SKM-1 treated with dmso at 0.1 percent for 144 hours (cell line): ENCODE results near the gene ZNF853.
A peak's percentile ranks its signal among the peaks of the same experiment; 100 is the strongest.
"Not testable (repeated sequence)": the region's sequence is repeated elsewhere in the genome, so short reads cannot be mapped to it uniquely, and the experiment has no call there.

Experiments used
- DNase-seq: peaks from one replicate; lab custom pipeline; 2025; ENCODE audit not compliant: unreplicated experiment; lab: John Stamatoyannopoulos, UW

Gene ZNF853

DNA sequence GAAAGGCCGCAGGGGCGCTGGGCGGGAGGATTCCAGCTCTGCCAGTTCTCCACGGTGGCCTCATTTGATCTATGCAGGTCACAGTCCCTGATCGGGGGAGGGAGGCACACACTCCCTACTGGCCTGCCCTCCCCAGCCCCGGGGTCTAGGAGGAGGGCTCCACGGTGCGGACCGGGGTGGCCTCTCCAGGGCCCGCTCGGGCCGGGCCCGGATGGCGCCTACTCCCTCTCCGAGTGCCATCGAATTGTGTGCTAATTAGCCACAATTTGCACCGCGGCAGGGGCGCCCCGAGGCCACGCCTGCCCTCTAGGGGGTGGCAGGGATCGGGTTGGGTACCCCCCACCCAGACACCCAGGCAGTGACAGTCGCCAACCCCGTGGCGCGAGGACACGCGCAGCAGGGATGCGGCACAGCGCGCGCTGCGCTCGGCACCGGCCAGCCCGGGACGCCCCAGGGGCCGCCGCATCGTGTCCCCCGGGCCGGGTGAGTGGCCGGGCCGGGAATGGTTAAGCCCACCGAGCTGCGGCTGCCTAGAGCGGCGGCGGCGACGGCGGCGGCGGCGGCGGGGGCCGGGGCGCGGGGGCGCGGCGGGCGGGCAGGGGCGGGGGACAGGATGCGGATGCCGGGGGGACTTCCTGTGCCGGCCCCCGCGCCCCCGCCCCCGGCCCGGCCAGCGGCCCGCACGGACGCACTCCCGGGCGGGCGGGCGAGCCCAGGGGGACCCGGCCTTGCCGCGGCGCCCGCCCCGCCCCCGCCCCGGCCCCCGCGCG lies at the start of gene ZNF853:
Gene ZNF853, plus strand, starts transcription at position 658 of the 770 bp plus-strand sequence. CDS start 565 bp downstream, outside the sequence.
- no peak for DNase-seq

DNA sequence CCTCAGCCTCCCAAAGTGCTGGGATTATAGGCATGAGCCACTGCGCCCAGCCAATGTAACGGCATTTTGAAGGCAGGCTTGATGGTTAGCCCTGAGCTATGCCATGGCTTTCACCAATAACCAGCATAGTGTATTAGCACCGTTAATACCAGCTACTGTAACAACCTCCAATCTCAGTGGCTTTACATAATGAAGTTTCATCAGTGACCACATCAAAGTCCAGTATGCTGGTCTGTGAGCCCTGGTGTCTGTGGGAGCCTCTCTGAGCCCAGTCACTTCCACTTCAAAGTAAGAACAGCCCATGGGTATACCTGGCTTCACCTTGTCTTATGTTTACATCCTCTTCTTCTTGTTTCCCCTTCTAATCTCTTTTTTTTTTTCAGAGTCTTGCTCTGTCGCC lies 49.8 kb upstream of the ZNF853 start:
- no peak for DNase-seq

DNA sequence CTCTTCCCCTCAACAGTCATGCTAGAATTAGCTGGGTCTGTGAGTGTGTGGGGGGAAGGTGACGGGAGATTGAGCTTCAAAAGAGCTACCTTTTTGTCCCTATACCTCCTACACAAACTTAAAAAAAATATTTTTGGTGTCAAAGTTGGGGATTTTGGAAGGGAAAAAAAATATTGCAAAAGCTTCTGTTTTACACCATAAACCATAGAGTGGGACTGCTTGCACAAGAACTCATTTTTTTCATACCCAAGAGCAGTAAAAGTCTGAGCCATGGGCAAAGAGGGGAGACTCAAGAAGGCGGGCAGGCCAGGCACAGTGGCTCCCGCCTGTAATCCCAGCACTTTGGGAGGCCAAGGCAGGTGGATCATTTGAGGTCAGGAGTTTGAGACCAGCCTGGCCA lies 47.5 kb upstream of the ZNF853 start:
- no peak for DNase-seq

DNA sequence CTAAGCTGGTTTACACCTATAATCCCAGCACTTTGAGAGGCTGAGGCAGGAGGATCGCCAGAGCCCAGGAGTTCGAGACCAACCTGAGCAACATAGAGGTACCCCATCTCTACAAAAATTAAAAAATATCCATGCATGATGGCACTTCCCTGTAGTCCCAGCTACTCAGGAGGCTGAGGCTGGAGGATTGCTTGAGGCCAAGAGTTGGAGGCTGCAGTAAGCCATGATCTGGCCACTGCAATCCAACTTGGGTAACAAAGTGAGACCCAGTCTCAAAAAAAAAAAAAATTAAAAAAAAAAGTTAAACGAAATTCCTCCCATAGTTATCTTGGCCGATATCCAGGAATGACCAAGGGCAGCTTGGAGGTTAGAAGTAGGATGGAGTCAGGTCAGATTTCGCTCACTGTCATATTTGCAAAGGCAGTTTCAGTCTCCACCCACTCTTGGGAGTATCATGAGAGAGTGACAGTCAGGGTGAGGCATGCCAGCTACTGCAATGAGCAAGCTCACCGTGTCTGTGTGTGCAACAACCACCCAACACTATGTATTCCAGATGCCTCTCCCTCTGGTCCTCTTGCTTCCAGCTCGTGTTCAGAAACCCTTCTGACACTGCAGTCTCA lies 44.1 kb upstream of the ZNF853 start:
- no peak for DNase-seq

DNA sequence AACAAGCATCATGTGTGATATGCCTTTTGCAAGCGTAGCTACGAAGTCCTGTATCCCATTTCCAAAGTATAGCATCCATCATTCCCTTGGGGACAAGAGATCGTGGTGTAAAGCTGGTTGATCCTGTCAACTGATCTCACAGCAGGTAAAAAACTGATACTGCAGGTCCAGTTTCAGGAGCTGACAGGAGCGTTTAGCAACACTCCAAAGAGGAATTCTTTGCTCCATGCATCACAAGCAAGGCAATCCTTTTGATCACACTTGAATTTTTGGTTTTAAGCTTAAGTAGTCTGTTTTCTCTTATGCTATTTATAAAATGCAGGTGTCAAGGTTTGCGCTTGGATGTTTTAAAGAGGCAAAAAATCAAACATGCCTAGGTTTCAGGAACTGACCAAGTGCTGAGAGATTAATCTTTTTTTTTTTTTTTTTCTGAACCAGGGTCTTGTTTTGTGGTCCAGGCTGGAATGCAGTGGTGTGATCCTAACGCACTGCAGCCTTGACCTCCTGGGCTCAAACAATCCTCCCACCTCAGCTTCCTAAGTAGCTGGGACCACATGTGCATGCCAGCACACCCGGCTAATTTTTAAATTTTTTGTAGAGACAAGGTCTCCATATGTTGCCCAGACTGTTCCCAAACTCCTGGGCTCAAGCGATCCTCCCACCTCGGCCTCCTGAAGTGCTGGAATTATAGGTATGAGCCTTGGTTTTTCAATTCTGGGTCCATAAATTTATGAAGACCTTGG lies 40.0 kb upstream of the ZNF853 start:
- DNase-seq: no peak

DNA sequence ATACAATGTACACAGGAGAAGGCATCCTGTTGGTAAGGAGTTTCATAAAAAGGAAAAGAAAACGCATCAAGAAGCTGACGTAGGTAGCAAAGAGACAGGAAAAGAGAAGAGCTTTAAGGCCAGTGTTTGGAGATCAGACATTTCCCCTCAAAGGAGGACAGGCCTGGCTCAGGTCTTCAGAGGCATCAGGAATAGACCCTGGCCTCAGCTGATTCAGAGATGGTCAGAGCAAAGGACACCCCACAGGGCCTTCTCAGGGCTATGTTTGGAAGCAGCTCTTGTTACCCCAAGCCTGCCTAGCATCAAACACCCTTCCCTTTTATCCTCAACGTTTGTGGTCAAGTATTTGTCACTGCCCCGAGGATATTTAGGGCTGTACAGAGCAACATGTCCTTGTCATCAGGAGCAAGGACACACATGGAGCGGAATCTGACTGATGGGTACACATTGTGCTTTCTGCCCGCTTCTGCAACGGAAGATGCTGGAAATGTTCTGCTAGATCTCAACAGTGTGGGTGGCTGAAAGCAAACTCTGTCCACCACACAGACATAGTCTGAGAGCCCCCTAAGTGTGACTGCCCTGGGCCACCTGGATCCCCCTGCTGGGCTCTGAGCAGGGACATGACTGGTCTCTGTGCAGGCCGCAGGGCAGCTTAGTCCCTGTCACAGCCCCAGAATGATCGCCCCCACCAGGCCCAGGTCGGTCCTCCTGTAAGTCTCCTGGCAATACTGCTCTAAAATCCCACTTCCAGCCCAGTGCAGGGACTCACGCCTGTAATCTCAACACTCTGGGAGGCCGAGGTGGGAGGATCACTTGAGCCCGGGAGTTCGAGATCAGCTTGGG lies 39.2 kb upstream of the ZNF853 start:
- DNase-seq: no peak

DNA sequence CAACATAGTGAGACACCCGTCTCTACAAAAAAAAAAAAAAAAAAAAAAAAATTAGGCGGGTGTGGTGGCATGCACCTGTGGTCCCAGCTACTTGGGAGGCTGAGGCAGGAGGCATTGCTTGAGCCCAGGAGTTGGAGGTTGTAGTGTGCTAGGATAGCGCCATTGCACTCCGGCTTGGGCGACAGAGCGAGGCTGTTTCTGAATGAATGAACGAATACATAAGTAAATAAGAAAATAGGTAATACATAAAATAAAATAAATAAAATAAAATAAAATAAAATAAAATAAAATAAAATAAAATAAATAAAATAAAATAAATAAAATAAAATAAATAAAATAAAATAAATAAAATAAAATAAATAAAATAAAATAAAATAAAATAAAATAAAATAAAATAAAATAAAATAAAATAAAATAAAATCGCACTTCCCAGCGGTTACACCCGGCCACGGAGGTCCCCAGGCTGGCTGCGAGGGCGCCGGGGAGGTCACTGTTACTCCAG lies 38.5 kb upstream of the ZNF853 start:
- not testable (repeated sequence) for DNase-seq

DNA sequence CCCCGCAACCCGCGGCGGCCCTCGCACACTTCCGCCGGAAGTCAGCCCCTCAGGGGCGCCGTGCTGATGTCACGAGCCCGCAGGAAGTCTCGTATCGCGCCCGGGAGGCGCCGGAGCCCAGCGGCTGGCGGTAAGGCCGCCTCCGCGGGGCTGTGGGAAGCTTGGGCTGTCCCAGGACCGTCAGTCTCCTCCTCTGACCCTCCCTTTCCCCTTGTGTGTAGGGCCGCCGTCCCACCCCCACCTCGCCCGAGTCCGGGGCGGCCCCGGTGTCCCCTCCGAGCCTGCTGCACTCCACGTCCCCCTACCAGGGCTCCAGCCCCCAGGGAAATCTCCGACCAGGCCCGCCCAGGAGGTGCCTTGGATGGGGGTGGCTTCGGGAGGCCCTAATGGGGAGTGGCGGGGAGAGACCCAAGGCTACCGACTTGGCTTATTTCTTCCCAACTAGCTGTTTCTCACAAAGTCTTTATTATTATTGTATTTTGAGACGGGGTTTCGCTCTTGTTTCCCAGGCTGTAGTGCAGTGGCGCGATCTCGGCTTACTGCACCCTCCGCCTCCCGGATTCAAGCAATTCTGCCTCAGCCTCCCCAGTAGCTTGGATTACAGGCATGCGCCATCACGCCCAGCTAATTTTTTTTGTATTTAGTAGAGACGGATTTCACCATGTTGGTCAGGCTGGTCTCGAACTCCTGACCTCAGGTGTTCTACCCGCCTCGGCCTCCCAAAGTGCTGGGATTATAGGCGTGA lies 37.9 kb upstream of the ZNF853 start, which contains the start of gene ZDHHC4:
Gene ZDHHC4, plus strand, starts transcription at position 86 of the 745 bp plus-strand sequence. CDS start 3,108 bp downstream, outside the sequence.
- peak; percentile 75 for DNase-seq

DNA sequence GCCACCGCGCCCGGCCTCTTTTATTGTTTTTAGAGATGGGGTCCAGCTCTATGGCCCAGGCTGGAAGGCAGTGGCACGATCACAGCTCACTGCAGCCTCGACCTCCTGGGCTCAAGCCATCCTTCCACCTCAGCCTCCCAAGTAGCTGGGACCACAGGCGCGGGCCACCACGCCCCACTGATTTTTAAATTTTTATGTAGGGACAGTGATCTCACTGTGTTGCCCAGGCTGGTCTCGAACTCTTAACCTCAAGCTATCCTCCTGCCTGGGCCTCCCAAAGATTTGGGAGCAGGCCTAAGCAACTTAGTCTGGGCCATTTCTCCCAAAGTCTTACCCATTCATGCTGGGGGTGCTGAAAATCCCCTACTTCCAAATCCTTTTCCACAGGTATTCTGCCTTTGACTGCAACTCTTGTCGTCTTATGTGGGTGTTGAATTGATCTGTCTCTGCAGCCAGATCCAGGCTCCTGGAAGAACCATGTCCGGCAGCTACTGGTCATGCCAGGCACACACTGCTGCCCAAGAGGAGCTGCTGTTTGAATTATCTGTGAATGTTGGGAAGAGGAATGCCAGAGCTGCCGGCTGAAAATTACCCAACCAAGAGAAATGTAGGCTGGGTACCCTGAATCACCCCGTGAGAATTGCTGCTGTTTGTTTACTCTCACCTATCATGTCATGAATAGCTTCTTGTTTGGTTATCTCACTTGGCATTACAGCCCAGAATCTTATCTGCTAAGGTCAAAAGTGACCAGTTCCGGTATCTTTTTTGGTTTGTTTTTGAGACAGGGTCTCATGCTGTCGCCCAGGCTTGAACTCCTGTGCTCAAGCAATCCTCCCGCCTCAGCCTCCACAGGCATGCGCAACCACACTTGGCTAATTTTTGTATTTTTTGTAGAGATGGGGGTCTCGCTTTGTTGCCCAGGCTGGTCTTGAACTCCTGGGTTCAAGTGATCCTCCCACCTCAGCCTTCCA lies 37.0 kb upstream of the ZNF853 start:
- no peak for DNase-seq

DNA sequence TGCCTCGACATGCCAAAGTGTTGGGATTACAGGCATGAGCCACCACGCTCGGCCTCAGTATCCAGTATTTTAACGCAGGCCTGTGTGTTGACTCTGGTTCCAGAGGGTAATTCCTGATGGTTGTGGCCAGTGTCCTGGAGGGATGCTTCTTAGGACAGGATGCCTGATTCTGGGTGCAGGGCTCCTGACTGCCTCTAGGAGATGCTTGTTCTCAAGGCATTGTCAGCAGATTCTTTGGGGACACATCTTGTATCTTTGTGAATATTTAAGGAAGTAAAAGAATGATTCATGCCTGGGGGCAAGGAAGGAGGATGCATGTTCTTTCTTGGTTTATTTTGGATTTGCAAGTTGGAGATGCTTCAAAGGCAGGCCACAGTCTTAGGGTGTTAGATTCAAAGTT lies 36.0 kb upstream of the ZNF853 start:
- DNase-seq: peak; percentile 32

DNA sequence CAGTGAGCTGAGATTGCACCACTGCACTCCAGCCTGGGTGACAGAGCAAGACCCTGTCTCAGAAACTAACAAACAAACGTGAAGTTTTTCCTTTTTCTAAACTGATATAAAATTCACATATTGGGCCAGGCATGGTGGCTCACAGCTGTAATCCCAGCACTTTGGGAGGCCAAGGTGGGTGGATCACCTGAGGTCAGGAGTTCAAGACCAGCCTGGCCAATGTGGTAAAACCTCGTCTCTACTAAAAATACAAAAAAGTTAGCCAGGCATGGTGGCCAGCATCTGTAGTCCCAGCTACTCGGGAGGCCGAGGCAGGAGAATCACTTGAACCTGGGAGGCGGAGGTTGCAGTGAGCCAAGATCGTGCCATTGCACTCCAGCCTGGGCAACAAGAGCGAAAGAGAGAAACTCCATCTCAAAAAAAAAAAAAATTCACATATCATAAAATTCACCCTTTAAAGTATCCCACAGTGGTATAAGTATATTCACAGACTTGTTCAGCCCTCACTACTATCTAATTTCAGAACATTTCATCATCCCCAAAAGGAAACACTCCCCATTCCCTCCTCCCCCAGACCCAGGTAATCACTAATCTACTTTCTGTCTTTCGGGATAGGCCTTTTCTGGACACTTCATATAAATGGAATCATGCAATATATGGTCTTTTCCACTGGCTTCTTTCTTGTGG lies 29.5 kb upstream of the ZNF853 start:
- DNase-seq: not testable (repeated sequence)

DNA sequence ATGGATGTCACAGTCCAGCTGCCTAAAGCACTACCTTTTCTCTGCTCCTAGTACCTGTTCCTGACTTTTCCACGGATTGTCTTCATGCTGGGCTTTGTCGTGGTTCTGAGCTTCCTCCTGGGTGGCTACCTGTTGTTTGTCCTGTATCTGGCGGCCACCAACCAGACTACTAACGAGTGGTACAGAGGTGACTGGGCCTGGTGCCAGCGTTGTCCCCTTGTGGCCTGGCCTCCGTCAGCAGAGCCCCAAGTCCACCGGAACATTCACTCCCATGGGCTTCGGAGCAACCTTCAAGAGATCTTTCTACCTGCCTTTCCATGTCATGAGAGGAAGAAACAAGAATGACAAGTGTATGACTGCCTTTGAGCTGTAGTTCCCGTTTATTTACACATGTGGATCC lies 26.8 kb upstream of the ZNF853 start:
- no peak for DNase-seq

DNA sequence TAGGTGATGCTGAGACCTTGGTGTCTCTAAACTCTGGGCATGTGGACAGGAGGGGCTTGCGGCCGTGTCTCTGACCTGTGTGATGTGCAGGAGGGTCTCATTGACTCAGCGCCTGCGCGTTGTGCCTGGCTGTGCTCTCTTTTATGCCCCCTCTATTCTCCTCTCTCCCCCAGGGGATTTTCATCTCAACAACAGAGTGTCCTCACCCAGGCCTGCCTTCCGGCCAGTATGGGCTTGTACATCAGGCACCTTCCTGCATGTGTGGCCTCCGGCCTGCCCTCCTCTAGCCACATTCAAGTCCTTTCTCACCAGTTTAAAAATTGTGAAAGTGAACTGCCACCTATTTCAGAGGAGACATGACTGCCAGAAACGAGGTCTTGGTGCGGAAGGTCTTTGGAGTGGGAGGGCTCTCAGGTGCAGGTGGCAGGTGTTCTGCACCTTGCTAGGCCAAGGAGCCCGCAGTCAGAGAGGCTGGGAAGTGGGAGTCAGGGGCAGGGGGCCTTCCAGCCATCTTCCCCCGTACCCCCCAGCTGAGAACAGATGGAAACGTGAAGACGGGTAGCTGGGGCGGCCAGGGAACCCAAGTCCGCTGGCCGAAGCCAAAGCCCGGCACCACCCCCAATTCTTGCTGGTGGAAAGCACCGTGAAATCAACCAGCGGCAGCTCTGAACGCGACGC lies 26.1 kb upstream of the ZNF853 start:
- no peak for DNase-seq

DNA sequence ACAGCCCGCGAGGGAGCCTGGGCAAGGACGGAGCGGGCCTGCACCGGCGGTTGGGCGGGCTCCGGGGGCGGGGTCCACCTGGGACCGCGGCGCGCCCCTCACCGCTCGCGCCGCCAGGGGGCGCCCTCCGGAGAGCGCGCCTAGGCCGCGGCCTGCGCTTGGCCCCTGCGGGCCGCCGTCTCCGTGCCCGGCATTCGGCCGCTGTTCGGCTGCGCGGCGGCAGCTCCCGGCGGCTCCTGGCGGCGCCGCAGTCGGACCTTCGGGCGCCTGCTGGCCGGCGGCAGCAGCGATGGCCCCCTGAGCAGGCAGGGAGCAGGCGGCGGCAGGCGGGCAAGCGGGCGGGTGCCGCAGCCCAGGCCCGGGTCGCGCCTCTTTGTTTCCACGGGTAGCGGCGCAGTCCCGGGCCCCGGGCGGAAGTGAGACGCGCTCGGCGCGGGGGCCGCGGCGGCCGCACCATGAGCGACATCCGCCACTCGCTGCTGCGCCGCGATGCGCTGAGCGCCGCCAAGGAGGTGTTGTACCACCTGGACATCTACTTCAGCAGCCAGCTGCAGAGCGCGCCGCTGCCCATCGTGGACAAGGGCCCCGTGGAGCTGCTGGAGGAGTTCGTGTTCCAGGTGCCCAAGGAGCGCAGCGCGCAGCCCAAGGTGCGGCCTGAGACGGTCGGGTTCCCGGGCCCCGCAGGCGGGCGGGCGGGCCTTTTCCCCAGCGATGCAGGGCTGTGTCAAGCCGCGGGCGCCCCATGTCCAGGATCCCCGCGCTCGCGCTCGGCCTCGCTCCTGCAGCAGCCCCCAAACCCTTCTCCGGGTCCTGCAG lies 25.4 kb upstream of the ZNF853 start, which contains the start of gene INTS15:
Gene INTS15, plus strand, starts transcription at position 193 of the 816 bp plus-strand sequence. Its CDS starts 263 bp downstream, at position 456.
- DNase-seq: peak; percentile 73

DNA sequence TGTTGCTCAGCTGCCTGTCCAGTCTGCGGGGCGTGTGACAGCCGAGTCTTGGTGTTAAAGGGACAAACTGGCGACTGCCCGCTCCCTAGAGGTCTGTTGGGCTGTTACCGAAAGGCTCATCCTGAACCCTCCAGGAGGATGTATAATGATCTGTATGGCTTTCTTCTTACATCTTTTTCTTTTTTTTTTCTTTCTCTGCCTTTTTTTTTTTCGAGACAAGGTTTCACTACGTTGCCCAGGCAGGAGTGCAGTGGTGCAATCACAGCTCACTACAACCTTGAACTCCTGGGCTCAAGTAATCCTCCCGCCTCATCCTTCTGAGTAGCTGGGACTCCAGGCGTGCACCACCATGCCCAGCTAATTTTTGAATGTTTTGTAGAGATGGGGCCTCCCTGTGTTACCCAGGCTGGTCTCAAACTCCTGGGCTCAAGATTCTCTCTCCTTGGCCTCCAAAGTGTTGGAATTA lies 24.7 kb upstream of the ZNF853 start:
- DNase-seq: peak; percentile 37

DNA sequence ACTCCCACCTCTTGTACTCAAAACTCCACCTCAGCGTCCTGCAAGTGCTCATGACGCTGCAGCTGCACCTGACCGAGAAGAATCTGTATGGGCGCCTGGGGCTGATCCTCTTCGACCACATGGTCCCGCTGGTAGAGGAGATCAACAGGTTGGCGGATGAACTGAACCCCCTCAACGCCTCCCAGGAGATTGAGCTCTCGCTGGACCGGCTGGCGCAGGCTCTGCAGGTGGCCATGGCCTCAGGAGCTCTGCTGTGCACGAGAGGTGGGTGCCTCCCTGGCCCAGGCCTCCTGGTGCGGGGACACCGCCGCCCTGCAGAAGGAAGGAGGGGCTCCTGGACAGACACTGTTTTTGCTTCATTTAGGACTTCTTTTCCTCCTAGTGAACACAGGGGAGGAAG lies 15.3 kb upstream of the ZNF853 start:
- no peak for DNase-seq

DNA sequence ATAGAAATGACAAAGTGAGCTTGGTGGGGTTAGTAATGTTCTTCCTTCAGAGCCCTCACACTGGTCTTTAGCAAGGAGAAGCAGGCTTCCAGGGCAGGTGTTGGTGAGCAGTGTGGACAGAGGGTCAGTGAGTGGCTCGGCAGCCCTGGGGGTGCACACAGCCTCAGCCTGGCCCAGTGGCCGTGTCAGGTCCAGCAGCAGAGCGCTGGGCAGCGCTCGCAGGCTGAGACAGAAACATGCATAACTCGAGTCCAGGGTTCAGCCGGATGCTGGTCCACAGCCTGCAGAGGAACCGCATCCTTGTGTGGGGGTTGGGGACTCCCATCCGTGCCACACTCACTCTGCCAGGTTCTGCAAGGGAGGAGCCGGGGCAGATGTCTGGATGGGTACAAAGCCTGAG lies 11.0 kb upstream of the ZNF853 start:
- DNase-seq: no peak
